Gastroesophageal sphincter (tissue), 4 donors: ENCODE results near the gene VANGL2. TPM values are rescaled to one million over a fixed set of nuclear protein-coding genes. Genes with fewer than 3 reads are reported as not detected.

Source experiments
- ATAC-seq: fragments of 150-250 bp; one replicate; pipeline ENCODE4 v1.9.1; 2016; ENCODE audit warnings: mild to moderate bottlenecking, moderate library complexity
- H3K27ac ChIP-seq, 4 donors: fragments of 200-600 bp; sonication (generic) in 3 of 4; 1 replicate in 3 of 4; 2 replicates in 1 of 4; pipeline ENCODE4 v1.5.1; 2016 to 2019
- H3K27me3 ChIP-seq: fragments of 200-600 bp; sonication (generic); one replicate; pipeline ENCODE4 v1.5.1; 2019
- H3K36me3 ChIP-seq, 2 donors: fragments of 200-600 bp; sonication (generic); one replicate each; pipeline ENCODE4 v1.5.1; 2019; ENCODE audit warnings: control low read depth in 1 of 2
- H3K4me1 ChIP-seq, 3 donors: fragments of 200-600 bp; sonication (generic); 1 replicate in 2 of 3; 2 replicates in 1 of 3; pipeline ENCODE4 v1.5.1; 2016 to 2019; ENCODE audit warnings: control low read depth in 2 of 3
- H3K4me3 ChIP-seq, 2 donors: fragments of 200-600 bp; sonication (generic); one replicate each; pipeline ENCODE4 v1.5.1; 2019; ENCODE audit warnings: mild to moderate bottlenecking in 1 of 2, moderate library complexity in 1 of 2
- H3K9me3 ChIP-seq, 3 donors: fragments of 200-600 bp; sonication (generic); one replicate each; pipeline ENCODE4 v1.5.1; 2017 to 2019; ENCODE audit warnings: control low read depth in 2 of 3
- CTCF ChIP-seq, 4 experiments: fragments of 200-600 bp in 2 of 4; fragments of 450-650 bp in 2 of 4; sonication (generic) in 1 of 4; IDR thresholded peaks; one replicate each; pipeline ENCODE4 v1.5.1; 2017 to 2019; ENCODE audit warnings: antibody characterized with exemption in 4 of 4, mild to moderate bottlenecking in 2 of 4, moderate library complexity in 2 of 4
- EP300 ChIP-seq: sonication (generic); formaldehyde crosslinking; IDR thresholded peaks from one replicate; pipeline ENCODE4 v1.6.1; 2017; ENCODE audit warnings: antibody characterized with exemption, mild to moderate bottlenecking
- POLR2A ChIP-seq, 2 donors: fragments of 450-650 bp; IDR thresholded peaks; one replicate each; pipeline ENCODE4 v1.6.1; 2017; ENCODE audit warnings: antibody characterized with exemption in 2 of 2, mild to moderate bottlenecking in 2 of 2, moderate library complexity in 1 of 2
- POLR2AphosphoS5 ChIP-seq: sonication (generic); formaldehyde crosslinking; IDR thresholded peaks from one replicate; pipeline ENCODE4 v1.6.1; 2017; ENCODE audit warnings: antibody characterized with exemption
- WGBS, 2 donors: methylation state at CpG; one replicate each; pipeline ENCODE4 v1.1.5; 2018; ENCODE audit warnings: low coverage in 1 of 2; 5-methylcytosine and 5-hydroxymethylcytosine counted together
- total RNA-seq, 4 donors: library from RNA; depleted of rRNA; stranded (reverse); fragments of >200 nt; gene quantifications; one replicate each; pipeline ENCODE4 v1.1.0, GENCODE V29; 2016

Gene VANGL2
- total RNA-seq, 4 donors from 2014 or later: 0.62 to 8.5 (median 4.3) TPM

GRCh38 chr1:160410406-160411005 lies 10.1 kb downstream of the VANGL2 start:
- Histone ChIP-seq H3K27me3 (no peaks in the 10 kb centered on the region), H3K27ac (peak overlapping the region in 3 of 4 donors; percentile 46 to 72 (median 54)), H3K4me1 (peaks cover 0 to 32% (median 0%) of the 10 kb centered on the region in 3 donors), H3K36me3 (peaks cover 0 to 2% of the 10 kb centered on the region in 2 donors), H3K9me3 (no peaks in the 10 kb centered on the region), H3K4me3 (peak overlapping the region in 1 of 2 donors; percentile 4)
- WGBS, 2 donors: 33% methylated on average over 9 of the region's 19 CpGs; no CpG with 5 or more reads in 1 of the 2 donors
- TF ChIP-seq EP300: no peak
- no peak for TF ChIP-seq POLR2A (IDR thresholded peaks at IDR 0.05)
- TF ChIP-seq POLR2AphosphoS5: no peak
- no peak for TF ChIP-seq CTCF (IDR thresholded peaks at IDR 0.05)
- ATAC-seq: peak; percentile 47

- WGBS, 2 donors: 63 to 69% methylated on average over 4 of the region's 6 CpGs
- Histone ChIP-seq H3K4me1 (peaks cover 0 to 32% (median 0%) of the 10 kb centered on the region in 3 donors), H3K27me3 (no peaks in the 10 kb centered on the region), H3K9me3 (no peaks in the 10 kb centered on the region), H3K27ac (peak overlapping the region in 1 of 4 donors; percentile 72), H3K4me3 (no peak overlapping the region), H3K36me3 (peaks cover 0 to 10% of the 10 kb centered on the region in 2 donors)
- TF ChIP-seq POLR2A (IDR thresholded peaks at IDR 0.05): no peak
- no peak for TF ChIP-seq CTCF (IDR thresholded peaks at IDR 0.05)
- TF ChIP-seq POLR2AphosphoS5: no peak
- TF ChIP-seq EP300: no peak
- ATAC-seq: no peak
Measured at GRCh38 chr1:160411271-160412027, 11.1 kb downstream of the VANGL2 start.

- no peaks in the 10 kb centered on the region for H3K27me3 ChIP-seq
- ATAC-seq: no peak
- no peaks in the 10 kb centered on the region for H3K9me3 ChIP-seq
- H3K27ac ChIP-seq: no peak overlapping the region
- no peak overlapping the region for H3K4me3 ChIP-seq
- WGBS, 2 donors: 68 to 80% methylated on average over 3 of the region's 3 CpGs
- peaks cover 0 to 32% (median 0%) of the 10 kb centered on the region in 3 donors for H3K4me1 ChIP-seq
- TF ChIP-seq POLR2A (IDR thresholded peaks at IDR 0.05) (no peak), CTCF (IDR thresholded peaks at IDR 0.05) (no peak), EP300 (no peak)
- peaks cover 0 to 14% of the 10 kb centered on the region in 2 donors for H3K36me3 ChIP-seq
Measured at GRCh38 chr1:160412028-160412362, 11.6 kb downstream of the VANGL2 start.

GRCh38 chr1:160413716-160414115 lies 13.4 kb downstream of the VANGL2 start:
- H3K4me3 ChIP-seq: no peak overlapping the region
- no peaks in the 10 kb centered on the region for H3K9me3 ChIP-seq
- no peak for ATAC-seq
- WGBS, 2 donors: 90 to 100% methylated on average over 3 of the region's 3 CpGs
- no peak overlapping the region for H3K27ac ChIP-seq
- H3K36me3 ChIP-seq: peaks cover 0 to 22% of the 10 kb centered on the region in 2 donors
- TF ChIP-seq POLR2AphosphoS5 (no peak), EP300 (no peak), POLR2A (IDR thresholded peaks at IDR 0.05) (no peak), CTCF (IDR thresholded peaks at IDR 0.05) (no peak)
- no peaks in the 10 kb centered on the region for H3K27me3 ChIP-seq
- peaks cover 0 to 22% (median 0%) of the 10 kb centered on the region in 3 donors for H3K4me1 ChIP-seq
